Measurements from ENCODE around the gene MYF6.

DNA sequence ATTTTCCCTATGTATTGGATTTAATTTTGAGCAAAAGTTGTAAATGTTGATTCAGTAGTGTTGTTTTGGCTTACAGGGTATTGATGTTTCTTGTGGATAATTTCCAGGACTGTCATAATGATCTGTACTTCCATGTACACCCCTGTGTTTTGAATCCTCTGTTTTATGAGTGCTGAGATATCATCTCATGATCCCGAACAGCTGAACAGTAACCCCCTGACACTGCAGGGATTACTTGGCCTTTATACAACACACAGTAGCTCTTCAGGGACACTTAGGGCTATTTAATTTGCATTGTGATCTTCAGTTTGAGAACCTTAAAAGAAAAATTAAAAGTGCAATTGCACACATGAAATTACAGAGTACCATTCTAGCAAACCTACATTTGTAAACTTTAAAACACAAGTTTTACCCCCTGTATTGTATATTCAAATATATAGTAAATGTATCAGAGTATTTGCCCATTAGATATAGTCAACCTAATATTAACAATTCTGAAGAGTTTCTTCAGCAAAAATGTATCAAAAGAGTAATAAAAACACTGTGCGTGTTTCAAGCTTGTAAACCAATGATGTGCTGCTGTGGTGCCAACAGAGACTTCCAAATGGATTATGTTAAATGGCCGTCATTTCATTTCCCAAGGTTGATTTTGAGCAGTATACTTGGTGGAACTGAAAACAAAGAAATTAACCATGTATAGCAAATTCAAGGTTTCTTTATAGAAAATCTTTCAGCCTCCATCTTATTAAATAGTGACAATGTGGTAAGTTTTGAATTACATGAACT is 27.9 kb upstream of the MYF6 start:
- TF ChIP-seq EZH2 (IDR thresholded peaks at IDR 0.05; ENCODE audit: borderline replicate concordance, low read depth, low read length, severe bottlenecking), result no peak
- TF ChIP-seq, protein P1, sequence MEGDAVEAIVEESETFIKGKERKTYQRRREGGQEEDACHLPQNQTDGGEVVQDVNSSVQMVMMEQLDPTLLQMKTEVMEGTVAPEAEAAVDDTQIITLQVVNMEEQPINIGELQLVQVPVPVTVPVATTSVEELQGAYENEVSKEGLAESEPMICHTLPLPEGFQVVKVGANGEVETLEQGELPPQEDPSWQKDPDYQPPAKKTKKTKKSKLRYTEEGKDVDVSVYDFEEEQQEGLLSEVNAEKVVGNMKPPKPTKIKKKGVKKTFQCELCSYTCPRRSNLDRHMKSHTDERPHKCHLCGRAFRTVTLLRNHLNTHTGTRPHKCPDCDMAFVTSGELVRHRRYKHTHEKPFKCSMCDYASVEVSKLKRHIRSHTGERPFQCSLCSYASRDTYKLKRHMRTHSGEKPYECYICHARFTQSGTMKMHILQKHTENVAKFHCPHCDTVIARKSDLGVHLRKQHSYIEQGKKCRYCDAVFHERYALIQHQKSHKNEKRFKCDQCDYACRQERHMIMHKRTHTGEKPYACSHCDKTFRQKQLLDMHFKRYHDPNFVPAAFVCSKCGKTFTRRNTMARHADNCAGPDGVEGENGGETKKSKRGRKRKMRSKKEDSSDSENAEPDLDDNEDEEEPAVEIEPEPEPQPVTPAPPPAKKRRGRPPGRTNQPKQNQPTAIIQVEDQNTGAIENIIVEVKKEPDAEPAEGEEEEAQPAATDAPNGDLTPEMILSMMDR (IDR thresholded peaks at IDR 0.05; ENCODE audit: borderline replicate concordance, extremely low read depth, low read length, poor library complexity, severe bottlenecking), result no peak
